Hepatocyte (in vitro differentiated cells): ENCODE measurements around the gene LRRC26. TPM values are rescaled to one million over a fixed set of nuclear protein-coding genes. Genes with fewer than 3 reads are reported as not detected.
A peak's percentile ranks its signal among the peaks of the same experiment; 100 is the strongest.

Source experiments
- DNase-seq: peaks from one replicate; pipeline ENCODE4 v3.0.0-alpha.2; 2016; ENCODE audit warnings: low spot score
- H2AFZ ChIP-seq: fragments of 200-600 bp; sonication (generic); 2 replicates; pipeline ENCODE4 v1.6.0; 2016; ENCODE audit warnings: antibody characterized with exemption, mild to moderate bottlenecking
- H3K27ac ChIP-seq: fragments of 200-600 bp; sonication (generic); 2 replicates; pipeline ENCODE4 v1.5.1; 2016; ENCODE audit warnings: mild to moderate bottlenecking
- H3K27me3 ChIP-seq: fragments of 200-600 bp; sonication (generic); 2 replicates; pipeline ENCODE4 v1.6.1; 2016
- H3K36me3 ChIP-seq: fragments of 200-600 bp; sonication (generic); replicated peaks from 2 replicates; pipeline ENCODE4 v1.5.1; 2016; ENCODE audit warnings: low read depth; ENCODE audit not compliant: insufficient read depth
- H3K4me1 ChIP-seq: fragments of 200-600 bp; sonication (generic); 2 replicates; pipeline ENCODE4 v1.5.1; 2016; ENCODE audit warnings: mild to moderate bottlenecking, moderate library complexity; ENCODE audit not compliant: insufficient read depth
- H3K4me2 ChIP-seq: fragments of 200-600 bp; sonication (generic); 2 replicates; pipeline ENCODE4 v1.6.0; 2016
- H3K4me3 ChIP-seq: fragments of 200-600 bp; sonication (generic); 2 replicates; pipeline ENCODE4 v1.5.1; 2016; ENCODE audit warnings: mild to moderate bottlenecking
- H3K79me2 ChIP-seq: fragments of 200-600 bp; sonication (generic); 2 replicates; pipeline ENCODE4 v1.6.0; 2017; ENCODE audit warnings: mild to moderate bottlenecking
- H3K9me2 ChIP-seq: fragments of 200-600 bp; sonication (generic); replicated peaks from 2 replicates; pipeline ENCODE4 v1.6.0; 2017; ENCODE audit warnings: mild to moderate bottlenecking; ENCODE audit not compliant: insufficient read depth
- H3K9me3 ChIP-seq: fragments of 200-600 bp; sonication (generic); 2 replicates; pipeline ENCODE4 v1.5.1; 2016; ENCODE audit warnings: low read depth, mild to moderate bottlenecking
- H4K20me1 ChIP-seq: fragments of 200-600 bp; sonication (generic); 2 replicates; pipeline ENCODE4 v1.6.0; 2016; ENCODE audit warnings: mild to moderate bottlenecking; ENCODE audit not compliant: insufficient read depth, poor library complexity, severe bottlenecking
- EZH2 ChIP-seq: fragments of 200-600 bp; sonication (generic); IDR thresholded peaks from 2 replicates; pipeline ENCODE4 v1.6.1; 2016; ENCODE audit warnings: antibody characterized with exemption, mild to moderate bottlenecking, borderline replicate concordance
- EZH2phosphoT487 ChIP-seq: fragments of 200-600 bp; sonication (generic); IDR thresholded peaks from one replicate; pipeline ENCODE4 v1.6.1; 2018; ENCODE audit warnings: antibody characterized with exemption, mild to moderate bottlenecking, low read depth, moderate library complexity; ENCODE audit not compliant: unreplicated experiment, severe bottlenecking
- whole genome bisulfite sequencing: methylation state at CpG from one replicate; pipeline ENCODE4 v1.1.6; 2016; ENCODE audit warnings: low lambda C conversion rate; ENCODE audit errors: missing lambda C conversion rate; 5-methylcytosine and 5-hydroxymethylcytosine counted together
- polyA plus RNA-seq: library from polyadenylated mRNA; unstranded; fragments of >200 nt; fragmentation: Nextera tagmentation; extraction: Ambion mirVana; gene quantifications from 2 replicates; pipeline ENCODE4 v1.2.1, GENCODE V29; 2016
- total RNA-seq: library from RNA; depleted of rRNA; stranded (reverse); fragments of >200 nt; gene quantifications from 2 replicates; pipeline ENCODE4 v1.2.3, GENCODE V29; 2014
- TF ChIP-seq, protein P1 (sequence below): fragments of 200-600 bp; sonication (generic); IDR thresholded peaks from 2 replicates; pipeline ENCODE4 v1.5.1; 2016; ENCODE audit warnings: antibody characterized with exemption, mild to moderate bottlenecking; ENCODE audit not compliant: poor library complexity

The LRRC26 gene
- total and polyA plus RNA-seq, 2 experiments from 2014 or later: 0.73 to 2.6 TPM

DNA sequence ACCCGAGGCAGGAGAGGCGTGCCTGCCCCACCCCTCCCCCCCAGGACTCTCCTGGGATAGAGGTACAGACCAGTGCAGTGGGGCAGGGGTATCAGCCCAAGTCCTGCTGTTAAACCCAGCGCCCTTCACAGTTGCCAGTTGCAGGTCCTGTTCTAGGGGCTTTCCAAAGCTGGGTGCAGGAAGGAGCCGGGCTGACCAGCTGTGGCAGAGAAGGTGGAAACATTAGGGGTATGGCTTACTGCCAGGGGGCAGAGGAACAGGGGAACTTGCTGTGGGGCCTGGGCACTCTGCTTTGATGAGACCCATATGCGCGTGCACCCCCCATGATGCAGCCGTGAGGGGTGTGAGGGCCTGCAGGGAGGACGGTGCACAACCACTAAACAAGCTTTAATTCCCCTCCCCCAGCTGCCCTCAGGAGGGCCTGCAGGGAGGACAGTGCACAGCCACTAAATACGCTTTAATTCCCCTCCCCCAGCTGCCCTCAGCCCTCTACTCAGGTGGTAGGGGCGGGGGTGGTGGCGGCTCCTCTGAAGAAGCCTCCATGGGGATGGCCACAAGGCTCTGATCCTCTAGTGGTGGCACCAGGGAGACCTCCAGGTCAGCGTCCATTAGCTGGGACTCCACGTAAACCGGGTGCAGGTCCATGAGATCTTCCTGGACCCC lies 766 bp upstream of the LRRC26 start:
- H4K20me1 ChIP-seq: no peaks in the 10 kb centered on the region
- H3K4me2 ChIP-seq: no peak overlapping the region
- no peak overlapping the region for H3K4me3 ChIP-seq
- H3K79me2 ChIP-seq: no peaks in the 10 kb centered on the region
- H3K9me3 ChIP-seq: no peaks in the 10 kb centered on the region
- no peak overlapping the region for H2AFZ ChIP-seq
- H3K27ac ChIP-seq: no peak overlapping the region
- no peak for TF ChIP-seq EZH2
- TF ChIP-seq EZH2phosphoT487: no peak
- TF ChIP-seq, protein P1, sequence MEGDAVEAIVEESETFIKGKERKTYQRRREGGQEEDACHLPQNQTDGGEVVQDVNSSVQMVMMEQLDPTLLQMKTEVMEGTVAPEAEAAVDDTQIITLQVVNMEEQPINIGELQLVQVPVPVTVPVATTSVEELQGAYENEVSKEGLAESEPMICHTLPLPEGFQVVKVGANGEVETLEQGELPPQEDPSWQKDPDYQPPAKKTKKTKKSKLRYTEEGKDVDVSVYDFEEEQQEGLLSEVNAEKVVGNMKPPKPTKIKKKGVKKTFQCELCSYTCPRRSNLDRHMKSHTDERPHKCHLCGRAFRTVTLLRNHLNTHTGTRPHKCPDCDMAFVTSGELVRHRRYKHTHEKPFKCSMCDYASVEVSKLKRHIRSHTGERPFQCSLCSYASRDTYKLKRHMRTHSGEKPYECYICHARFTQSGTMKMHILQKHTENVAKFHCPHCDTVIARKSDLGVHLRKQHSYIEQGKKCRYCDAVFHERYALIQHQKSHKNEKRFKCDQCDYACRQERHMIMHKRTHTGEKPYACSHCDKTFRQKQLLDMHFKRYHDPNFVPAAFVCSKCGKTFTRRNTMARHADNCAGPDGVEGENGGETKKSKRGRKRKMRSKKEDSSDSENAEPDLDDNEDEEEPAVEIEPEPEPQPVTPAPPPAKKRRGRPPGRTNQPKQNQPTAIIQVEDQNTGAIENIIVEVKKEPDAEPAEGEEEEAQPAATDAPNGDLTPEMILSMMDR: no peak
- peaks cover 57% of the 10 kb centered on the region for H3K27me3 ChIP-seq
- H3K36me3 ChIP-seq: no peaks in the 10 kb centered on the region
- 66% methylated on average over 14 of the region's 14 CpGs for WGBS
- DNase-seq: no peak
- H3K9me2 ChIP-seq: no peaks in the 10 kb centered on the region
- peaks cover 17% of the 10 kb centered on the region for H3K4me1 ChIP-seq

DNA sequence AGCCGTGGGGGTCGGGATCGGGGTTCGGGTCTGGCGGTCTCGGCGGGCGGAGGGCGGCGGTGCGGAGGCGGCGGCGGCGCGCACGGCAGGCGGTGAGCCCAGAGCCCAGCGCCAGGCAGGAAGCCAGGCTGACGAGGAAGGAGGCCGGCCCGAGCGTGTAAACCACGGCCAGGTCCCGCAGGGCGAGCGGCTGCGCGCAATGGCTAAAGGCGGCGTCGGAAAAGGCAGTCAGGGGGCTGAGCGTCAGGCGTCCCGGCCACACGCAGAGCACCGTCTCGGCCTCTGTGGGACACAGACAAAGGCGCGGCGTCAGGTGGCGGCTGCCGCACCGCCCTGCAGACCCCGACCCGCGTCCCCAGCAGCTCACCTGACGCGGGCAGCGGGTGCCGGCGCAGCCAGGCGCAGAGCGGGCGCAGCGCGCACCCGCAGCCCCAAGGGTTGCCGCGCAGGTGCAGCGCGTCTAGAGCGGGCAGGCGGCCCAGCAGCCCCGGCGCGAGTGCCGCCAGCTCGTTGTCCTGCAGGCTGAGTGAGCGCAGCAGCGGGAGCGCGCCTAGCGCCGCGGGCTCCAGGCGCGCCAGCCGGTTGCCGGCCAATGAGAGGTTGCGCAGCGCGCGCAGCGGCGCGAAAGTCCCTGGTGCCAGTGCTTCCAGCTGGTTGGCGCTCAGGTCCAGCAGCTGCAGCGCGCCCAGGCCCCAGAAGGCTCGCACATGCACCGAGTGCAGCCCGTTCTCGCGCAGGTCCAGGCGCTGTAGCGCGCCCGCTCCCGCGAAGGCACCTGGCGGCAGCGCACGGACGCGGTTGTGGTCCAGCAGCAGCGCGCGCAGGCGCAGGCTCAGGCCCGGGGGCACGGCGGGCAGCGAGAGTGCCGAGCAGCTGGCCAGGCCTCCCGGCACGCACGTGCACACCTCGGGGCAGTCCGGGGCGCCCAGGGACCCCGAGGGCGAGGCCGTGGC lies 671 bp downstream of the LRRC26 start:
- Histone ChIP-seq H3K27ac (no peak overlapping the region), H4K20me1 (no peaks in the 10 kb centered on the region), H3K36me3 (no peaks in the 10 kb centered on the region), H3K9me3 (no peaks in the 10 kb centered on the region), H3K4me2 (peak overlapping the region; percentile 80), H3K9me2 (no peaks in the 10 kb centered on the region), H3K4me1 (peaks cover 17% of the 10 kb centered on the region), H2AFZ (no peak overlapping the region), H3K79me2 (no peaks in the 10 kb centered on the region), H3K4me3 (no peak overlapping the region), H3K27me3 (peaks cover 70% of the 10 kb centered on the region)
- TF ChIP-seq, protein P1: no peak
- TF ChIP-seq EZH2: peak; percentile 25
- no peak for TF ChIP-seq EZH2phosphoT487
- DNase-seq: peak; percentile 49
- WGBS: 1% methylated on average over 77 of the region's 124 CpGs

DNA sequence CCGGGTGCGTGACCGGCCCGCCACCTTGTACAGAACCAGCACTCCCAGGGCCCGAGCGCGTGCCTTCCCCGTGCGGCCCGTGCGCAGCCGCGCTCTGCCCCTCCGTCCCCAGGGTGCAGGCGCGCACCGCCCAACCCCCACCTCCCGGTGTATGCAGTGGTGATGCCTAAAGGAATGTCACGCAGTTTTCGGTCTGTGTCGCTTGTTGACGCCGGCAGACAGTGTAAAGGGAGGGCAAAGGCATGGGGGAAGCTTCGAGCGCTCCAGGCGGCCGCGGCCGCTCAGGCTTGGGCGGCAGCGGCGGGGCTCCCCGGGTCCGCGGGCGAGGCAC lies 1.3 kb downstream of the LRRC26 start:
- H3K27ac ChIP-seq: no peak overlapping the region
- H3K27me3 ChIP-seq: peaks cover 76% of the 10 kb centered on the region
- H3K4me3 ChIP-seq: no peak overlapping the region
- H4K20me1 ChIP-seq: no peaks in the 10 kb centered on the region
- DNase-seq: no peak
- H3K79me2 ChIP-seq: no peaks in the 10 kb centered on the region
- no peak overlapping the region for H2AFZ ChIP-seq
- no peaks in the 10 kb centered on the region for H3K9me3 ChIP-seq
- no peaks in the 10 kb centered on the region for H3K36me3 ChIP-seq
- TF ChIP-seq EZH2: no peak
- TF ChIP-seq EZH2phosphoT487: peak; percentile 60
- peak overlapping the region; percentile 80 for H3K4me2 ChIP-seq
- WGBS: 7% methylated on average over 14 of the region's 36 CpGs
- H3K9me2 ChIP-seq: no peaks in the 10 kb centered on the region
- peaks cover 17% of the 10 kb centered on the region for H3K4me1 ChIP-seq
